ENCODE results near the gene PDS5B. TPM values are rescaled to one million over a fixed set of nuclear protein-coding genes. Genes with fewer than 3 reads are reported as not detected.
A peak's percentile ranks its signal among the peaks of the same experiment; 100 is the strongest.

Gene PDS5B
- total RNA-seq, 4 donors from 2014 or later, result 10.0 to 91.3 (median 32.1) TPM

DNA sequence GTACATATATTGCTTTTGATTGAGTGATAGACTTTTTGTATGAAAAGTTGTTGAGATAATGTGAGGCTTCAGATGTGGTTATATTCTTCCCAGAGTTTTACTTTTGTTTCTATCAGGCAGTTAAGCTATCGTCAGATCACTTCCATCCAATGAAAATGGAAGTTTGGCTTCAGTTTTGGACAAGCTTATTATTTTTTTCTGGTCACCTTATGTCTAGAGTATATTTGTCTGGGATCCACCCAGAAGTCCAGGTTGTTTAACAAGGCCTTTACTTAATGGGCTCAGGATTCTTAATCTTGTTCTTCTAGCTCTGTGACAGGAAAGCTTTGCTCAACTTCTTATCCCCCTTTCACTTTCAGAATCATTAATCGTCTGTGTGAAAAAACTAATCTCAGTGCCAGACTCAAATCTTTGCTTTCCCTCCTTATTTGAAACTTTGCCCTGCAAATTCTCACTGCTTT is 150.9 kb downstream of the PDS5B start:
- peak overlapping the region in 3 of 4 donors; percentile 9 to 35 (median 28) for H3K4me3 ChIP-seq

DNA sequence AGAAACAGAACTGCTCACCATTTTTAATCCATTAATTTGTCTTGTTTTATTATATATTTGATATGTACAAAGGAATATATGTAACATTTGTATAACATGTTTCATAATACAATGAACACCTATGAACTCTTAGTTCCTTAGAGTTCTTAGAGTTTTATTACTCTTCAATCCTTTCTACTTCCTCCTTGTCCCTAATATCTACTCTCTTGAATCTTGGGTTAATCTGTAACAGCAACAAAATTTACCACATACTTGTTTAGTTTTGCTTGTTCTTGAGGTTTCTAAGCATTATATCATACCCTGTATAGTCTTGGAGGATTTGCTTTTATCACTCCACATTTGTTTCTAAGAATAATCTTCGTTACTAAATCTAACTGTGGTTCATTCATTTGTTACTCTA is 151.4 kb downstream of the PDS5B start:
- H3K9me3 ChIP-seq, result no peaks in the 10 kb centered on the region
- intact Hi-C loops (cut with DNase I; ENCODE audit: low total_unique reads) (no loop called here), in situ Hi-C loops (cut with MboI; ENCODE audit: low pct_ligation_motif_present in 1 of 4, low pct_unique_long_range_greater_than_20kb in 1 of 4, low sequenced_read_pairs in 3 of 4) (no loop called here)
- H3K36me3 ChIP-seq, result no peaks in the 10 kb centered on the region
- peak overlapping the region in 2 of 4 donors; percentile 28 to 35 for H3K4me3 ChIP-seq
- peak overlapping the region; percentile 45 to 82 (median 74) for H3K27ac ChIP-seq
- TF ChIP-seq POLR2AphosphoS5 (IDR thresholded peaks at IDR 0.05), result no peak
- no peak for TF ChIP-seq POLR2A (IDR thresholded peaks at IDR 0.05)
- no peak for DNase-seq
- 60 to 85% methylated on average over 1 of the region's 1 CpG for WGBS, 2 donors (ENCODE audit: low coverage in 1 of 2)
- no peaks in the 10 kb centered on the region for H3K27me3 ChIP-seq
- H3K4me1 ChIP-seq, result peaks cover 0 to 26% (median 8%) of the 10 kb centered on the region in 4 donors

More for the DNA sequence above, 150.9 kb downstream of the PDS5B start:
- Histone ChIP-seq H3K9me3 (no peaks in the 10 kb centered on the region), H3K27ac (peak overlapping the region; percentile 45 to 82 (median 74)), H3K27me3 (no peaks in the 10 kb centered on the region), H3K4me1 (peaks cover 0 to 26% (median 8%) of the 10 kb centered on the region in 4 donors), H3K36me3 (no peaks in the 10 kb centered on the region)
- DNase-seq, result no peak
- intact Hi-C loops (cut with DNase I; ENCODE audit: low total_unique reads), result no loop called here
- in situ Hi-C loops (cut with MboI; ENCODE audit: low pct_ligation_motif_present in 1 of 4, low pct_unique_long_range_greater_than_20kb in 1 of 4, low sequenced_read_pairs in 3 of 4), result no loop called here
- WGBS, 2 donors (ENCODE audit: low coverage in 1 of 2), result 6 to 20% methylated on average over 1 to 2 of the region's 2 CpGs
- TF ChIP-seq EP300 (IDR thresholded peaks at IDR 0.05; ENCODE audit: low read depth), result no peak
- TF ChIP-seq POLR2A (IDR thresholded peaks at IDR 0.05), result no peak
- TF ChIP-seq, protein P1, sequence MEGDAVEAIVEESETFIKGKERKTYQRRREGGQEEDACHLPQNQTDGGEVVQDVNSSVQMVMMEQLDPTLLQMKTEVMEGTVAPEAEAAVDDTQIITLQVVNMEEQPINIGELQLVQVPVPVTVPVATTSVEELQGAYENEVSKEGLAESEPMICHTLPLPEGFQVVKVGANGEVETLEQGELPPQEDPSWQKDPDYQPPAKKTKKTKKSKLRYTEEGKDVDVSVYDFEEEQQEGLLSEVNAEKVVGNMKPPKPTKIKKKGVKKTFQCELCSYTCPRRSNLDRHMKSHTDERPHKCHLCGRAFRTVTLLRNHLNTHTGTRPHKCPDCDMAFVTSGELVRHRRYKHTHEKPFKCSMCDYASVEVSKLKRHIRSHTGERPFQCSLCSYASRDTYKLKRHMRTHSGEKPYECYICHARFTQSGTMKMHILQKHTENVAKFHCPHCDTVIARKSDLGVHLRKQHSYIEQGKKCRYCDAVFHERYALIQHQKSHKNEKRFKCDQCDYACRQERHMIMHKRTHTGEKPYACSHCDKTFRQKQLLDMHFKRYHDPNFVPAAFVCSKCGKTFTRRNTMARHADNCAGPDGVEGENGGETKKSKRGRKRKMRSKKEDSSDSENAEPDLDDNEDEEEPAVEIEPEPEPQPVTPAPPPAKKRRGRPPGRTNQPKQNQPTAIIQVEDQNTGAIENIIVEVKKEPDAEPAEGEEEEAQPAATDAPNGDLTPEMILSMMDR (IDR thresholded peaks at IDR 0.05), result no peak
- no peak for TF ChIP-seq POLR2AphosphoS5 (IDR thresholded peaks at IDR 0.05)

DNA sequence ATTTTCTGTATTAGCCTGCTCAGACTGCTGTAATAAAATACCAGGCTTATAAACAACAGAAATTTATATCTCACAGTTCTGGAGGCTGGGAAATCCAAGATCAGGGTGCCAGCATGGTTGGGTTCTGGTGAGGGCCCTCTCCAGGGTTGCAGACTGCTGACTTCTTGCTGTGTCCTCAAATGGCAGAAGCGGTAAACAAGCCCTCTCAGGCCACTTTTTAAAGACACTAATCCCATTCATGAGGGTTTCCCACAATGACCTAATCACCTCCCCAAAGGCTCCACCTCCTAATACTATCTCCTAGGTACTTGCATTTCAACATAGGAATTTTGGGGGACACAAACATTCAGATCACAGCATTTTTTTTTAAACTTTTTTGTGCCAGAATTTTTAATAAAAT is 159.3 kb downstream of the PDS5B start:
- intact Hi-C loops (cut with DNase I; ENCODE audit: low total_unique reads) (no loop called here), in situ Hi-C loops (cut with MboI; ENCODE audit: low pct_ligation_motif_present in 1 of 4, low pct_unique_long_range_greater_than_20kb in 1 of 4, low sequenced_read_pairs in 3 of 4) (no loop called here)
- Histone ChIP-seq H3K4me3 (no peak overlapping the region), H3K27me3 (no peaks in the 10 kb centered on the region), H3K27ac (no peak overlapping the region), H3K4me1 (no peaks in the 10 kb centered on the region), H3K36me3 (peaks cover 0 to 15% (median 7%) of the 10 kb centered on the region in 4 donors), H3K9me3 (no peaks in the 10 kb centered on the region)
- no peak for DNase-seq
- WGBS, 2 donors (ENCODE audit: low coverage in 1 of 2), result 89 to 100% methylated on average over 1 of the region's 1 CpG
- TF ChIP-seq EP300 (IDR thresholded peaks at IDR 0.05; ENCODE audit: low read depth) (no peak), POLR2AphosphoS5 (IDR thresholded peaks at IDR 0.05) (no peak), POLR2A (IDR thresholded peaks at IDR 0.05) (no peak)
- TF ChIP-seq, protein P1 (IDR thresholded peaks at IDR 0.05), result no peak

DNA sequence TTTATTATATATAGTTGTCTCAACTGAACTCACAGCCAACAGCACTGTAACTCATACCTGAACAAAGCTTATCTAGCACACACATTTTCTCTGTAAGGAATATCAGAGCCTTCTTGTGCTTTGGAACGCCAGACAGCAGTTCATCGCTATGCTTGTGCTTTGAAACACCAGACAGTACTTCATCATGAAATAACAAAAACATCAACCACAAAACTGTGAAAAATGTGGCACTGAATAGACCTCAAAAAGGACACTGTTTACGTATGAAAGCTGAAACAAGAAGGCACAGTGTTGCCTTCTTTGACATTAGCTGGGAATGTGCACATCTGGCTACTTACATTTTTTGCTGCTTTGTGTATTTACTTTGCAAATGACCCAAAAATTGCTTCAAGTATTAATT is 160.2 kb downstream of the PDS5B start:
- in situ Hi-C loops (cut with MboI; ENCODE audit: low pct_ligation_motif_present in 1 of 4, low pct_unique_long_range_greater_than_20kb in 1 of 4, low sequenced_read_pairs in 3 of 4) (no loop called here), intact Hi-C loops (cut with DNase I; ENCODE audit: low total_unique reads) (no loop called here)
- TF ChIP-seq, protein P1 (IDR thresholded peaks at IDR 0.05), result no peak
- TF ChIP-seq POLR2AphosphoS5 (IDR thresholded peaks at IDR 0.05), result no peak
- TF ChIP-seq POLR2A (IDR thresholded peaks at IDR 0.05), result no peak
- TF ChIP-seq EP300 (IDR thresholded peaks at IDR 0.05; ENCODE audit: low read depth), result no peak
- Histone ChIP-seq H3K27ac (no peak overlapping the region), H3K27me3 (no peaks in the 10 kb centered on the region), H3K36me3 (peaks cover 0 to 15% (median 7%) of the 10 kb centered on the region in 4 donors), H3K4me3 (no peak overlapping the region), H3K9me3 (no peaks in the 10 kb centered on the region), H3K4me1 (no peaks in the 10 kb centered on the region)
- no peak for DNase-seq
- 89 to 91% methylated on average over 3 of the region's 3 CpGs for WGBS, 2 donors (ENCODE audit: low coverage in 1 of 2)

DNA sequence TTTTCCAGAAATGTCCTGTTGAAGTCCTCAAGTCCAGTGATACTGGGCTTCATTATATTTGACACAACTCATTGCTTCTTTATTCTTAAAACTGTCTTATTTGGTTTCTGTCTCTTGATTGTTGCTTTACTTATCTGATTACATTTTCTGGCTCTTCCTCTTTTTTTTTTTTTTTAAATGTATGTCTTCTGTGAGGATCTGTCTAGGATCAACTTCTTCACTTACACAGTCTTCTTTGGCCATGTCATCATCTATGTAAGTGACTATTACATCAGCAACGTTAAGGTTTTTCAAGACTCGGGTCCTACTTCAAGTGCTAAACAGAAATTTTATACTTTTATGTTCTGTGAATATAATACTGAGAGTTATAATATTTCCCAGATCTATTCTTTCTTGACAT is 162.1 kb downstream of the PDS5B start:
- TF ChIP-seq, protein P1 (IDR thresholded peaks at IDR 0.05), result no peak
- DNase-seq, result no peak
- no peaks in the 10 kb centered on the region for H3K27me3 ChIP-seq
- H3K4me3 ChIP-seq, result no peak overlapping the region
- H3K4me1 ChIP-seq, result peaks cover 0 to 3% (median 0%) of the 10 kb centered on the region in 4 donors
- no peak overlapping the region for H3K27ac ChIP-seq
- WGBS, 2 donors (ENCODE audit: low coverage in 1 of 2), result 84 to 88% methylated on average over 2 of the region's 2 CpGs
- H3K36me3 ChIP-seq, result peaks cover 0 to 18% (median 7%) of the 10 kb centered on the region in 4 donors
- in situ Hi-C loops (cut with MboI; ENCODE audit: low pct_ligation_motif_present in 1 of 4, low pct_unique_long_range_greater_than_20kb in 1 of 4, low sequenced_read_pairs in 3 of 4), result no loop called here
- H3K9me3 ChIP-seq, result no peaks in the 10 kb centered on the region
- intact Hi-C loops (cut with DNase I; ENCODE audit: low total_unique reads), result no loop called here
